ENCODE results near the gene SIDT1.
"Not testable (repeated sequence)": the region's sequence is repeated elsewhere in the genome, so short reads cannot be mapped to it uniquely, and the experiment has no call there.

The SIDT1 gene

GRCh38 chr3:113600418-113601182 is 68.2 kb downstream of the SIDT1 start:
- no peak for DNase-seq

GRCh38 chr3:113601240-113601639 is 68.9 kb downstream of the SIDT1 start:
- DNase-seq: no peak

GRCh38 chr3:113602256-113602655 is 69.9 kb downstream of the SIDT1 start:
- no peak for DNase-seq

GRCh38 chr3:113602836-113603235 is 70.5 kb downstream of the SIDT1 start:
- DNase-seq: no peak

- DNase-seq: peak; percentile 98 to 99
Observed at GRCh38 chr3:113606539-113607218, 74.3 kb downstream of the SIDT1 start.

- DNase-seq: no peak
Observed at GRCh38 chr3:113607219-113607596, 74.9 kb downstream of the SIDT1 start.

GRCh38 chr3:113614402-113614801 is 82.0 kb downstream of the SIDT1 start:
- no peak for DNase-seq

GRCh38 chr3:113615976-113616375 is 83.6 kb downstream of the SIDT1 start:
- no peak for DNase-seq

GRCh38 chr3:113617726-113618125 is 85.4 kb downstream of the SIDT1 start:
- DNase-seq: no peak

- peak; percentile 85 to 88 for DNase-seq
Observed at GRCh38 chr3:113620091-113620490, 87.7 kb downstream of the SIDT1 start.

GRCh38 chr3:113623324-113623723 is 91.0 kb downstream of the SIDT1 start:
- DNase-seq: no peak

GRCh38 chr3:113623811-113624210 is 91.5 kb downstream of the SIDT1 start:
- DNase-seq: no peak

- DNase-seq: no peak
Observed at GRCh38 chr3:113625834-113626233, 93.5 kb downstream of the SIDT1 start.

GRCh38 chr3:113626503-113627371 is 94.4 kb downstream of the SIDT1 start:
- DNase-seq: peak; percentile 92

GRCh38 chr3:113628316-113628715 is 96.0 kb downstream of the SIDT1 start:
- DNase-seq: no peak

GRCh38 chr3:113628788-113629187 is 96.4 kb downstream of the SIDT1 start:
- no peak for DNase-seq

- DNase-seq: no peak
Observed at GRCh38 chr3:113629584-113630421, 97.4 kb downstream of the SIDT1 start.

- peak; percentile 31 to 57 for DNase-seq
Observed at GRCh38 chr3:113630956-113631542, 98.7 kb downstream of the SIDT1 start.

- DNase-seq: no peak
Observed at GRCh38 chr3:113631573-113631972, 99.2 kb downstream of the SIDT1 start.

GRCh38 chr3:113634782-113635474 is 102.6 kb downstream of the SIDT1 start:
- no peak for DNase-seq

GRCh38 chr3:113636034-113636433 is 103.7 kb downstream of the SIDT1 start:
- DNase-seq: not testable (repeated sequence)
